NT2/D1 (cell line): Measurements from ENCODE around the gene BCAS4.

Source experiments
- SUZ12 ChIP-seq: IDR thresholded peaks from 2 replicates; pipeline ENCODE4 v1.6.1; 2011; ENCODE audit not compliant: insufficient read length, insufficient read depth; ENCODE audit errors: extremely low read depth
- ZNF274 ChIP-seq: IDR thresholded peaks from 2 replicates; pipeline ENCODE4 v1.6.1; 2011; ENCODE audit warnings: mild to moderate bottlenecking, low read depth, low read length

GRCh38 chr20:50821994-50822393, 27.1 kb downstream of the BCAS4 start:
- TF ChIP-seq SUZ12 (no peak), ZNF274 (no peak)
